Heart left ventricle (tissue), 16 donors: Measurements from ENCODE around the gene SLC52A3. TPM values are rescaled to one million over a fixed set of nuclear protein-coding genes. Genes with fewer than 3 reads are reported as not detected.
A peak's percentile ranks its signal among the peaks of the same experiment; 100 is the strongest.

Source experiments
- ATAC-seq, 4 donors: fragments of 200-7000 bp; cut with Tn5 transposase; one replicate each; pipeline ENCODE4 v1.9.1; 2020 to 2022; ENCODE audit warnings: moderate library complexity in 4 of 4, mild to moderate bottlenecking in 3 of 4, moderate number of reproducible peaks in 1 of 4
- DNase-seq, 5 donors: peaks; one replicate each; pipeline ENCODE4 v3.0.0-alpha.2; 2020
- H3K27ac ChIP-seq, 12 donors: fragments of 200-600 bp; sonication (generic) in 4 of 12; one replicate each; pipeline versions ENCODE4 v1.5.0 to v1.8.0; 2016 to 2022; ENCODE audit warnings: mild to moderate bottlenecking in 2 of 12
- H3K27me3 ChIP-seq, 9 donors: fragments of 200-600 bp; sonication (generic) in 2 of 9; one replicate each; pipeline versions ENCODE4 v1.5.1 to v1.8.0; 2016 to 2022; ENCODE audit warnings: mild to moderate bottlenecking in 3 of 9
- H3K36me3 ChIP-seq, 9 donors: fragments of 200-600 bp; sonication (generic) in 2 of 9; one replicate each; pipeline versions ENCODE4 v1.5.0 to v1.8.0; 2018 to 2022; ENCODE audit warnings: mild to moderate bottlenecking in 2 of 9
- H3K4me1 ChIP-seq, 12 donors: fragments of 200-600 bp; sonication (generic) in 4 of 12; one replicate each; pipeline versions ENCODE4 v1.5.0 to v1.8.0; 2016 to 2022; ENCODE audit warnings: mild to moderate bottlenecking in 3 of 12
- H3K4me3 ChIP-seq, 12 donors: fragments of 200-600 bp; sonication (generic) in 4 of 12; one replicate each; pipeline versions ENCODE4 v1.5.0 to v1.8.0; 2017 to 2022; ENCODE audit warnings: mild to moderate bottlenecking in 9 of 12, moderate library complexity in 4 of 12
- H3K9me3 ChIP-seq, 12 donors: fragments of 200-600 bp; sonication (generic) in 4 of 12; one replicate each; pipeline versions ENCODE4 v1.5.0 to v1.8.0; 2016 to 2022; ENCODE audit warnings: mild to moderate bottlenecking in 1 of 12
- POLR2A ChIP-seq, 2 donors: fragments of 450-650 bp; IDR thresholded peaks; one replicate each; pipeline ENCODE4 v1.6.1; 2017; ENCODE audit warnings: antibody characterized with exemption in 2 of 2, mild to moderate bottlenecking in 2 of 2, moderate library complexity in 2 of 2
- WGBS, 4 donors: extraction: QIAGEN DNeasy Blood & Tissue Kit in 2 of 4; methylation state at CpG; one replicate each; pipeline versions ENCODE4 v1.1.5 to v1.1.7; 2013 to 2018; 5-methylcytosine and 5-hydroxymethylcytosine counted together
- intact Hi-C, 10 donors: fragments of 100-400 bp; cut with DNase I; formaldehyde crosslinking; loops; one replicate each; pipeline versions ENCODE4 v1.11.1 to v1.14.2; 2022
- polyA plus RNA-seq, 2 donors: library from polyadenylated mRNA; stranded (reverse); fragments of 200-250 nt; gene quantifications; one replicate each; pipeline ENCODE4 v1.2.3, GENCODE V29; 2013
- total RNA-seq, 9 donors: library from RNA; depleted of rRNA in 2 of 9; stranded (reverse); fragments of >200 nt in 2 of 9; fragmentation: NEBNext Ultra II Directional in 3 of 9; extraction: Animal tissue kit (Norgen Biotek cat#: 25700) in 3 of 9; gene quantifications; one replicate each; pipeline versions ENCODE4 v1.1.0 to v1.2.4, GENCODE V29; 2016 to 2023
- TF ChIP-seq, protein P1 (sequence below), 12 donors: fragments of 200-600 bp; sonication (generic) in 4 of 12; IDR thresholded peaks; one replicate each; pipeline versions ENCODE4 v1.5.0 to v1.8.0; 2018 to 2022; ENCODE audit warnings: antibody characterized with exemption in 12 of 12, mild to moderate bottlenecking in 5 of 12
- donor health status: ischemic (EF 13 %, LVEDD 7.1; RV severe dilation, severe dysfunction).
- donor health status: healthy with polysubstance abuse.
- donor health status: DM: no; HTN: yes; CAD: no.
- donor health status: DM: no; HTN: no; CAD: no.
- donor health status: ischemic (EF 25% LVEDD 6.9; RV normal size, moderate dysfunction).
- donor health status: ischemic (EF 25% LVEDD 5.7; RV mildly dilated, moderate dysfunction).
- donor health status: healthy.
- donor health status: DM: yes; HTN: yes; CAD: no.
- donor health status: ischemic (EF 35%, LVEDD 5.7; RV mildly dilated, moderate dysfunction).
- donor health status: nonischemic (EF 11% LVEDD 7.7; RV severe dilation, severe dysfunction).
- donor health status: DM: yes; HTN: yes; CAD: no.
- donor health status: PGD.
- donor health status: ischemic (EF 29% LVEDD 5.4; RV normal size, mild dysfunction).
- donor health status: nonischemic (EF 23%, LVEDD 6.1; RV moderate dilation, normal function).

Gene SLC52A3
- total and polyA plus RNA-seq, 11 donors, result 1.4 to 18.6 (median 2.8) TPM

DNA sequence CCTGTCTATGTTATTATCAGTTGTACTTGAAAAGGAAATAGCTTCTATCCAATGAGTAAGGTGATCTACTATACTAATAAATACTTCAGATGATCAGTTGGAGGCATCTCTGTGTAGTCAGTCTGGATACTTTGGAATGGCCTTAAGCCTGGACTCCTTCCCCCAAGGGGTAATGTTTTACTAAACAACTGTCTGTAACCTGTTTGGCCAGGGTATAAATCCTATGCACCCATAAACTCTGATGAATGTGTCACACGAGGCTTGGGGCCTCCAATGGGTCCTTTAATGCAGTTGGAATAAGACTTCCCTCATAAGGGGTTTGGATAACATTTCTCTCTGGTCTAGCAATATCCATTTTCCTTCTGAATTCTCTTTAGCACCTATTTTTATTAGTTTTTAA lies 19.5 kb upstream of the SLC52A3 start:
- no peak overlapping the region for H3K4me3 ChIP-seq
- H3K9me3 ChIP-seq, result peaks cover 0 to 19% (median 5%) of the 10 kb centered on the region in 12 donors
- no peak for DNase-seq
- TF ChIP-seq, protein P1, sequence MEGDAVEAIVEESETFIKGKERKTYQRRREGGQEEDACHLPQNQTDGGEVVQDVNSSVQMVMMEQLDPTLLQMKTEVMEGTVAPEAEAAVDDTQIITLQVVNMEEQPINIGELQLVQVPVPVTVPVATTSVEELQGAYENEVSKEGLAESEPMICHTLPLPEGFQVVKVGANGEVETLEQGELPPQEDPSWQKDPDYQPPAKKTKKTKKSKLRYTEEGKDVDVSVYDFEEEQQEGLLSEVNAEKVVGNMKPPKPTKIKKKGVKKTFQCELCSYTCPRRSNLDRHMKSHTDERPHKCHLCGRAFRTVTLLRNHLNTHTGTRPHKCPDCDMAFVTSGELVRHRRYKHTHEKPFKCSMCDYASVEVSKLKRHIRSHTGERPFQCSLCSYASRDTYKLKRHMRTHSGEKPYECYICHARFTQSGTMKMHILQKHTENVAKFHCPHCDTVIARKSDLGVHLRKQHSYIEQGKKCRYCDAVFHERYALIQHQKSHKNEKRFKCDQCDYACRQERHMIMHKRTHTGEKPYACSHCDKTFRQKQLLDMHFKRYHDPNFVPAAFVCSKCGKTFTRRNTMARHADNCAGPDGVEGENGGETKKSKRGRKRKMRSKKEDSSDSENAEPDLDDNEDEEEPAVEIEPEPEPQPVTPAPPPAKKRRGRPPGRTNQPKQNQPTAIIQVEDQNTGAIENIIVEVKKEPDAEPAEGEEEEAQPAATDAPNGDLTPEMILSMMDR (IDR thresholded peaks at IDR 0.05), result no peak
- no peak for TF ChIP-seq POLR2A (IDR thresholded peaks at IDR 0.05)
- intact Hi-C loops, result no loop called here
- H3K36me3 ChIP-seq, result no peaks in the 10 kb centered on the region
- peaks cover 0 to 3% (median 0%) of the 10 kb centered on the region in 9 donors for H3K27me3 ChIP-seq
- WGBS, 4 donors, result 19 to 41% (median 37%) methylated on average over 1 of the region's 1 CpG
- ATAC-seq, result no peak
- H3K27ac ChIP-seq, result no peak overlapping the region
- H3K4me1 ChIP-seq, result no peaks in the 10 kb centered on the region

GRCh38 chr20:779771-780170 lies 11.5 kb upstream of the SLC52A3 start:
- Histone ChIP-seq H3K27me3 (peaks cover 0 to 2% (median 0%) of the 10 kb centered on the region in 9 donors), H3K4me3 (no peak overlapping the region), H3K27ac (no peak overlapping the region), H3K4me1 (peaks cover 0 to 15% (median 0%) of the 10 kb centered on the region in 12 donors), H3K36me3 (no peaks in the 10 kb centered on the region), H3K9me3 (peaks cover 0 to 9% (median 0%) of the 10 kb centered on the region in 12 donors)
- ATAC-seq (no peak), DNase-seq (no peak)
- TF ChIP-seq, protein P1 (IDR thresholded peaks at IDR 0.05), result no peak
- no peak for TF ChIP-seq POLR2A (IDR thresholded peaks at IDR 0.05)
- WGBS, 4 donors, result 52 to 65% (median 58%) methylated on average over 3 of the region's 3 CpGs
- intact Hi-C loops, result no loop called here

- DNase-seq (no peak), ATAC-seq (peak; percentile 34 to 63 (median 48))
- Histone ChIP-seq H3K4me3 (peak overlapping the region in 2 of 12 donors; percentile 9 to 22), H3K27me3 (peaks cover 0 to 9% (median 0%) of the 10 kb centered on the region in 9 donors), H3K36me3 (no peaks in the 10 kb centered on the region), H3K27ac (peak overlapping the region in 2 of 12 donors; percentile 3 to 33), H3K4me1 (peaks cover 0 to 16% (median 0%) of the 10 kb centered on the region in 12 donors), H3K9me3 (no peaks in the 10 kb centered on the region)
- 78 to 87% (median 86%) methylated on average over 2 of the region's 2 CpGs for WGBS, 4 donors
- intact Hi-C loops, result no loop called here
- TF ChIP-seq, protein P1 (IDR thresholded peaks at IDR 0.05), result no peak
- TF ChIP-seq POLR2A (IDR thresholded peaks at IDR 0.05), result no peak
Observed at GRCh38 chr20:776165-776564, 7.9 kb upstream of the SLC52A3 start.

DNA sequence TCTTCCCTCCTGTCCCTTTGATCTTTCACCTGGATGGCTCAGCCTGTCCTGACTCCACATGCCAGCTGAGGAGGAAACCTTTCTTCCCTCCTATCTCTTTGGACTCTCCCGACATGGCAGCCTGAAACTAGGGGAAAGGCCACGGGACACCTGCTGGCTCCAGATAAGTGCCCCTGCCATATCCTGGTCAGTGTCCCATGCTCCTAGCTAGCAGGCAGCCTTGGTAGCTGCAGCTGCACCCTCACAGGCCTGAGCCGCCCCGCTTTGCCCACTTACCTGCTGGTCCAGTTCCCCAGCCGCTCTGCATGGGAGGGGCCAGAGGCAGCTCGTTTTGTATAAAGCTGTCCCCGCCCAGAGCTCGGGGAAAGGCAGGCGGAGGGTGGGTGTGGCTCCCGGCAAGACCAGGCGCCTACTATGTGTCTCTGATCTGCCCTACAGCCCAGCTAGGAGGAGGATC lies 7.4 kb upstream of the SLC52A3 start:
- DNase-seq, result peak in 1 of 5 donors; percentile 45
- Histone ChIP-seq H3K27ac (peak overlapping the region in 2 of 12 donors; percentile 3 to 33), H3K27me3 (peaks cover 0 to 9% (median 0%) of the 10 kb centered on the region in 9 donors), H3K4me1 (peaks cover 0 to 16% (median 0%) of the 10 kb centered on the region in 12 donors), H3K4me3 (peak overlapping the region in 2 of 12 donors; percentile 9 to 22), H3K9me3 (peaks cover 0 to 4% (median 0%) of the 10 kb centered on the region in 12 donors), H3K36me3 (no peaks in the 10 kb centered on the region)
- peak; percentile 43 to 73 (median 56) for ATAC-seq
- WGBS, 4 donors, result 25 to 63% (median 33%) methylated on average over 9 to 11 of the region's 11 CpGs
- intact Hi-C loops, result no loop called here
- TF ChIP-seq POLR2A (IDR thresholded peaks at IDR 0.05), result no peak
- TF ChIP-seq, protein P1 (IDR thresholded peaks at IDR 0.05), result no peak
